Endodermal cell (in vitro differentiated cells): ENCODE measurements around the gene BICDL1. TPM values are rescaled to one million over a fixed set of nuclear protein-coding genes. Genes with fewer than 3 reads are reported as not detected.

ENCODE experiments used
- DNase-seq: peaks from one replicate; pipeline ENCODE4 v3.0.0-alpha.2; 2017
- H3K27ac ChIP-seq: 2 replicates; pipeline ENCODE4 v1.5.1; 2013; ENCODE audit warnings: mild to moderate bottlenecking, low read depth, low read length, moderate library complexity
- H3K27me3 ChIP-seq: 2 replicates; pipeline ENCODE4 v1.6.1; 2013; ENCODE audit warnings: mild to moderate bottlenecking, low read length, moderate library complexity; ENCODE audit not compliant: insufficient read depth, control insufficient read depth, poor library complexity, severe bottlenecking
- H3K36me3 ChIP-seq: 2 replicates; pipeline ENCODE4 v1.7.0; 2013; ENCODE audit warnings: mild to moderate bottlenecking, low read length, moderate library complexity; ENCODE audit not compliant: control insufficient read depth, insufficient read depth
- H3K4me1 ChIP-seq: one replicate; pipeline ENCODE4 v1.7.0; 2013; ENCODE audit warnings: low read length; ENCODE audit not compliant: control insufficient read depth, insufficient read depth
- H3K4me3 ChIP-seq: 2 replicates; pipeline ENCODE4 v1.5.1; 2013; ENCODE audit warnings: mild to moderate bottlenecking, low read length, moderate library complexity
- H3K9ac ChIP-seq: 2 replicates; pipeline ENCODE4 v1.6.1; 2013; ENCODE audit warnings: mild to moderate bottlenecking, low read length, moderate library complexity; ENCODE audit not compliant: poor library complexity, severe bottlenecking; ENCODE audit errors: extremely low read depth
- H3K9me3 ChIP-seq: 2 replicates; pipeline ENCODE4 v1.6.1; 2013; ENCODE audit warnings: mild to moderate bottlenecking, low read length, moderate library complexity; ENCODE audit not compliant: control insufficient read depth
- H3K27ac Mint-ChIP-seq: 2 replicates; pipeline ENCODE4 v1.8.0; 2020; ENCODE audit warnings: mixed read lengths
- H3K27me3 Mint-ChIP-seq: 2 replicates; pipeline ENCODE4 v1.8.0; 2021; ENCODE audit warnings: mild to moderate bottlenecking, mixed read lengths; ENCODE audit not compliant: insufficient read depth
- H3K36me3 Mint-ChIP-seq: 2 replicates; pipeline ENCODE4 v1.8.0; 2020; ENCODE audit warnings: low read depth, mixed read lengths
- H3K4me1 Mint-ChIP-seq: 2 replicates; pipeline ENCODE4 v1.8.0; 2020; ENCODE audit warnings: mixed read lengths
- H3K4me3 Mint-ChIP-seq: 2 replicates; pipeline ENCODE4 v1.8.0; 2020; ENCODE audit warnings: mild to moderate bottlenecking, moderate library complexity, mixed read lengths
- H3K9me3 Mint-ChIP-seq: 2 replicates; pipeline ENCODE4 v1.8.0; 2020; ENCODE audit warnings: mild to moderate bottlenecking, mixed read lengths
- WGBS, 2 experiments: methylation state at CpG; one replicate each; pipeline versions ENCODE4 v1.1.5 to v1.1.7; 2013; ENCODE audit warnings: missing lambda C conversion rate in 2 of 2, mixed read lengths in 1 of 2; ENCODE audit not compliant: insufficient coverage in 1 of 2, insufficient read length in 1 of 2; 5-methylcytosine and 5-hydroxymethylcytosine counted together
- total RNA-seq, 2 donors: library from RNA; stranded (reverse); fragmentation: NEBNext Ultra II Directional in 1 of 2; extraction: Animal tissue kit (Norgen Biotek cat#: 25700) in 1 of 2; gene quantifications; 2 replicates in 1 of 2; 3 replicates in 1 of 2; pipeline ENCODE4 v1.2.1, GENCODE V29; 2021
- TF ChIP-seq, protein P1 (sequence below): fragments of 200-600 bp; sonication (generic); conservative IDR thresholded peaks from 2 replicates; pipeline ENCODE4 v1.5.0; 2021; ENCODE audit warnings: antibody characterized with exemption, mild to moderate bottlenecking

Gene BICDL1
- total RNA-seq, 2 donors from 2014 or later, result 14.5 to 22.3 TPM

DNA sequence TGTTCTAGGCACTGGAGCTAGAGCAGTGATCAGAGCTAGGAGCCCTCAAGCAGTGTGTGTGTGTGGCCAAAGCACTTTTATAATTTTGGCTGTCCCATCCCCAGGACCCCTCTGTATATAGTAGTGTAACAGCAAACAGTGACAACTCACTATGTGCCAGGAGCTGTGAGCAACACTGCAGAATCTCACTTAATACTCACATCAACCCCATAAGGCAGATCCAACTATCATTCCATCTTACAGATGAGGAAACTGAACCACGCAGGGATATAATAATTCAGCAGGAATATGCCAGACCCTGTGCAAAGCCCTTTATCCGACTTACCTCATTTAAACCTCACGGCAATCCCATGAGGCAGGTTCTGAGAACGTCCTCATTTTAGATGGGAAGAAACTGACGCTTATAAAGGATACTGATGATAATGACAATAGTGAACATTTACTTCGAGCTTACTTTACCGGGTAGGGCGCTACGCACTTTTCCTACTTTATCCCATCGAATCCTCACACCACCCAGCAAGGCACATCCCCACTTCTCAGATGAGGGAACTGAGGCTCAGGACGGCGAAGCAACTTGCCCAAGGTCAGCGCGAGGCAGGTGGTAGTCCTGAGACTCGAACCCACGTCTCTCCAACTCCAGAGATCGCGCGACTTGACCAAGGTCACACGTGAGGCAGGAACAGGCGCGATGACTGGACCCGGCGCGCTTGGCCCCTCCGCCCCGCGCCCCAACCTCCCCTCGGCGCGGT is 126.8 kb downstream of the BICDL1 start:
- no peaks in the 10 kb centered on the region for H3K27me3 Mint-ChIP-seq
- TF ChIP-seq, protein P1, sequence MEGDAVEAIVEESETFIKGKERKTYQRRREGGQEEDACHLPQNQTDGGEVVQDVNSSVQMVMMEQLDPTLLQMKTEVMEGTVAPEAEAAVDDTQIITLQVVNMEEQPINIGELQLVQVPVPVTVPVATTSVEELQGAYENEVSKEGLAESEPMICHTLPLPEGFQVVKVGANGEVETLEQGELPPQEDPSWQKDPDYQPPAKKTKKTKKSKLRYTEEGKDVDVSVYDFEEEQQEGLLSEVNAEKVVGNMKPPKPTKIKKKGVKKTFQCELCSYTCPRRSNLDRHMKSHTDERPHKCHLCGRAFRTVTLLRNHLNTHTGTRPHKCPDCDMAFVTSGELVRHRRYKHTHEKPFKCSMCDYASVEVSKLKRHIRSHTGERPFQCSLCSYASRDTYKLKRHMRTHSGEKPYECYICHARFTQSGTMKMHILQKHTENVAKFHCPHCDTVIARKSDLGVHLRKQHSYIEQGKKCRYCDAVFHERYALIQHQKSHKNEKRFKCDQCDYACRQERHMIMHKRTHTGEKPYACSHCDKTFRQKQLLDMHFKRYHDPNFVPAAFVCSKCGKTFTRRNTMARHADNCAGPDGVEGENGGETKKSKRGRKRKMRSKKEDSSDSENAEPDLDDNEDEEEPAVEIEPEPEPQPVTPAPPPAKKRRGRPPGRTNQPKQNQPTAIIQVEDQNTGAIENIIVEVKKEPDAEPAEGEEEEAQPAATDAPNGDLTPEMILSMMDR, result no peak
- H3K9ac ChIP-seq, result peak overlapping the region; percentile 79
- H3K4me3 Mint-ChIP-seq, result peak overlapping the region; percentile 84
- peaks cover 20% of the 10 kb centered on the region for H3K36me3 Mint-ChIP-seq
- peak overlapping the region; percentile 92 for H3K4me3 ChIP-seq
- no peaks in the 10 kb centered on the region for H3K9me3 ChIP-seq
- H3K36me3 ChIP-seq, result peaks cover 15% of the 10 kb centered on the region
- H3K4me1 Mint-ChIP-seq, result peaks cover 27% of the 10 kb centered on the region
- H3K27me3 ChIP-seq, result no peaks in the 10 kb centered on the region
- no peaks in the 10 kb centered on the region for H3K9me3 Mint-ChIP-seq
- 21 to 49% methylated on average over 9 to 31 of the region's 31 CpGs for WGBS, 2 experiments
- H3K27ac Mint-ChIP-seq, result peak overlapping the region; percentile 95
- no peak overlapping the region for H3K27ac ChIP-seq
- peaks cover 7% of the 10 kb centered on the region for H3K4me1 ChIP-seq
- peak; percentile 85 for DNase-seq

DNA sequence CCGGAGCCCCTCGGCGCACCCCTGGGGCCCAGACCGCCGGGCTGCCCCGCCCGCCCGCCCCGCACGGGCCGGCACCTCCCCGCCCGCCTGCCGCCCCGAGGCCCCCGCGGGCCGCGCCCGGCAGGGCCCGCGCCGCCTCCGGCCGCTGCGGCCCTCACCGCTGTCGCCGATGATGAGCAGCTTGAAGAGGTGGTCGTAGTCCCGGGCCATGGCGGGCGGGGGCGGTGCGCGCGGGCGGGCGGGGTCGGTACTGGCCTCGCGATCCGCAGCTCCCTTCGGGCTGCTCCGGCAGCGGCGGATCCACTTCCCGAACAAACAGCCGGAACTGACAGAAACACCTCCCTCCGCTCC is 127.4 kb downstream of the BICDL1 start, which contains the start of gene RAB35:
RAB35 (minus strand) TSS at position 313 of the 351 bp plus-strand sequence; CDS start at position 210, 103 bp downstream.
- H3K27ac Mint-ChIP-seq, result peak within 1 kb of the TSS; percentile 95
- DNase-seq, result no peak
- H3K4me1 ChIP-seq, result peaks cover 5% of the 10 kb centered on the region
- H3K27me3 Mint-ChIP-seq, result no peaks in the 10 kb centered on the region
- H3K36me3 ChIP-seq, result peaks cover 15% of the 10 kb centered on the region
- TF ChIP-seq, protein P1, result no peak
- no peaks in the 10 kb centered on the region for H3K9me3 ChIP-seq
- H3K36me3 Mint-ChIP-seq, result peaks cover 20% of the 10 kb centered on the region
- peak within 1 kb of the TSS; percentile 80 for H3K9ac ChIP-seq
- no peaks in the 10 kb centered on the region for H3K9me3 Mint-ChIP-seq
- H3K4me1 Mint-ChIP-seq, result peaks cover 23% of the 10 kb centered on the region
- no peaks in the 10 kb centered on the region for H3K27me3 ChIP-seq
- peak within 1 kb of the TSS; percentile 69 for H3K27ac ChIP-seq
- WGBS, 2 experiments, result 0% methylated on average over 10 to 50 of the region's 50 CpGs
- peak within 1 kb of the TSS; percentile 84 for H3K4me3 Mint-ChIP-seq
- H3K4me3 ChIP-seq, result peak within 1 kb of the TSS; percentile 99

DNA sequence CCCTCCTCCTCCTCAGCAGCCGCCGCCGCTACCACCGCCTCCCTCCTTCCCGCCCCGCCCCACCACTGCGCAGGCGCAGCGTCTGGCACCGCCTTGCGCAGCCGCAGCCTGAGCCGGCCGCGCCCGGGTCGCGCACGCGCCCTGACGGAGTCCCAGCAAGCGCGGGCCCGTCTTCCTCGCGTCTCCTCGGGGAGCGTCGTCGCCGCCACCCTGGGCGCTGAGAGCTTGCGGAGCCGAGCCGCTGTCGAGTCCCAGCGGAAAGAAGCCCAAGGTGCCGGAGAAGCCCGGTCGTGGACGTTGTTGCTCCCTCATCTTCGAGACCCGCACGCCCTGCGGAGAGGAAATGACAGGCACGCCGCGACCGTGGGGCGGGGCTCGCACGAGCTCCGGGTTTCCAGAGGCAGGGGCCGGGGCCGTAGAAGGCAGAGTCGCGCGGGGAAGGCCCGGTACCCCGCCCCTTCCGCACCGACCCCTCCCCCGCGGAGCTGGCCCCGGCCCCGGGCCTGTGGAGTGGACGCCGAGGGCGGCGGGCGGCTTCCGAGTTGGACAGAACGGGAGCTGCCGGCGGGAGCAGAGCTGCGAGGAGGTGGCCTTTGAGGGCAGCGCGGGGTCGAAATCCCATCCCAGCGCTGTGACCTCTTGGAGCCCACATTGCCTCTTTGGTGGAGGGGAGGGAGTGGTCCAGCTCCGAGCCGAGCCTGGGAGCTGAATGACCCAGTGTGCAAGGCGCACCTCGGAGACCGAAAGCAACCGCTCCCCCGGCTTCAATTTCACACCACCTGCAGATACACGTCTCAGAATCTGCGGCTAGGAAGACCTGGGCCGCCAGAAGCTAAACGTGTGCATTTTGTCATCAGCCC is 128.0 kb downstream of the BICDL1 start:
- H3K27me3 Mint-ChIP-seq, result no peaks in the 10 kb centered on the region
- peak overlapping the region; percentile 69 for H3K27ac ChIP-seq
- DNase-seq, result peak; percentile 100
- TF ChIP-seq, protein P1, result no peak
- H3K4me3 Mint-ChIP-seq, result peak overlapping the region; percentile 84
- 0 to 1% methylated on average over 31 to 91 of the region's 91 CpGs for WGBS, 2 experiments
- H3K27me3 ChIP-seq, result no peaks in the 10 kb centered on the region
- peak overlapping the region; percentile 99 for H3K4me3 ChIP-seq
- H3K9me3 ChIP-seq, result no peaks in the 10 kb centered on the region
- peaks cover 20% of the 10 kb centered on the region for H3K36me3 Mint-ChIP-seq
- H3K9ac ChIP-seq, result peak overlapping the region; percentile 80
- no peaks in the 10 kb centered on the region for H3K9me3 Mint-ChIP-seq
- H3K4me1 ChIP-seq, result peaks cover 5% of the 10 kb centered on the region
- peak overlapping the region; percentile 90 for H3K27ac Mint-ChIP-seq
- H3K4me1 Mint-ChIP-seq, result peaks cover 21% of the 10 kb centered on the region
- peaks cover 15% of the 10 kb centered on the region for H3K36me3 ChIP-seq
